PC-3 (cell line): ENCODE results near the gene MAB21L4. TPM values are rescaled to one million over a fixed set of nuclear protein-coding genes. Genes with fewer than 3 reads are reported as not detected.

Source experiments
- ATAC-seq: fragments of 200-7000 bp; cut with Tn5 transposase; 2 replicates; pipeline ENCODE4 v1.9.1; 2020; ENCODE audit warnings: mild to moderate bottlenecking, moderate library complexity
- BruUV-seq: library from RNA; stranded (reverse); fragments of 400-500 nt; replicated peaks from 2 replicates; lab custom pipeline; 2021; lab: Mats Ljungman, UMichigan
- CTCF ChIA-PET: fragments of 300-600 bp; sonication (Branson Sonifier 250); formaldehyde crosslinking; loops from one replicate; lab custom pipeline; 2022; ENCODE audit warnings: antibody characterized with exemption; lab: Charles Lee
- POLR2A ChIA-PET: fragments of 300-600 bp; sonication (Branson Sonifier 250); formaldehyde crosslinking; loops from one replicate; lab custom pipeline; 2022; ENCODE audit warnings: antibody characterized with exemption; ENCODE audit not compliant: unreplicated experiment; lab: Charles Lee
- DNase-seq: peaks from one replicate; pipeline ENCODE4 v3.0.0-alpha.2; 2015
- H2AFZ ChIP-seq: fragments of 300-600 bp; sonication (generic); 2 replicates; pipeline ENCODE4 v1.6.0; 2016; ENCODE audit warnings: antibody characterized with exemption, low read length
- H3F3A ChIP-seq: fragments of 300-600 bp; sonication (generic); one replicate; pipeline ENCODE4 v1.6.0; 2017; ENCODE audit warnings: antibody characterized with exemption, low read length, control low read depth, mild to moderate bottlenecking; ENCODE audit not compliant: unreplicated experiment
- H3K27ac ChIP-seq: fragments of 300-600 bp; sonication (generic); 2 replicates; pipeline ENCODE4 v1.5.1; 2016; ENCODE audit warnings: mild to moderate bottlenecking, low read length
- H3K27me3 ChIP-seq: fragments of 300-600 bp; sonication (generic); 2 replicates; pipeline ENCODE4 v1.6.1; 2016; ENCODE audit warnings: low read length, mixed read lengths
- H3K36me3 ChIP-seq: fragments of 300-600 bp; sonication (generic); 2 replicates; pipeline ENCODE4 v1.6.1; 2016; ENCODE audit warnings: low read depth, mixed run types, low read length, mixed read lengths
- H3K4me1 ChIP-seq: fragments of 300-600 bp; sonication (generic); 2 replicates; pipeline ENCODE4 v1.5.1; 2016; ENCODE audit warnings: low read length; ENCODE audit not compliant: insufficient read depth
- H3K4me2 ChIP-seq: fragments of 300-600 bp; sonication (generic); 2 replicates; pipeline ENCODE4 v1.6.0; 2016; ENCODE audit warnings: low read length
- H3K4me3 ChIP-seq: fragments of 300-600 bp; sonication (generic); 2 replicates; pipeline ENCODE4 v1.5.1; 2016; ENCODE audit warnings: mild to moderate bottlenecking, low read length, mixed read lengths
- H3K79me2 ChIP-seq: fragments of 300-600 bp; sonication (generic); 2 replicates; pipeline ENCODE4 v1.6.1; 2017; ENCODE audit warnings: low read length, mixed read lengths
- H3K9ac ChIP-seq: fragments of 300-600 bp; sonication (generic); 2 replicates; pipeline ENCODE4 v1.6.0; 2016; ENCODE audit warnings: mild to moderate bottlenecking, low read length
- H3K9me2 ChIP-seq: fragments of 300-600 bp; sonication (generic); replicated peaks from 2 replicates; pipeline ENCODE4 v1.6.1; 2016; ENCODE audit warnings: mixed run types, low read length, mixed read lengths
- H3K9me3 ChIP-seq: fragments of 300-600 bp; sonication (generic); 2 replicates; pipeline ENCODE4 v1.6.1; 2016; ENCODE audit warnings: low read length, mixed read lengths
- H4K20me1 ChIP-seq: fragments of 300-600 bp; sonication (generic); 2 replicates; pipeline ENCODE4 v1.6.1; 2016; ENCODE audit warnings: low read length, mixed read lengths
- CTCF ChIP-seq: fragments of 300-600 bp; sonication (generic); conservative IDR thresholded peaks from 2 replicates; pipeline ENCODE4 v1.5.1; 2017; ENCODE audit warnings: antibody characterized with exemption, low read depth, mild to moderate bottlenecking, low read length
- EZH2 ChIP-seq: fragments of 300-600 bp; sonication (generic); IDR thresholded peaks from one replicate; pipeline ENCODE4 v1.6.1; 2017; ENCODE audit warnings: antibody characterized with exemption, mild to moderate bottlenecking, low read length; ENCODE audit not compliant: unreplicated experiment
- EZH2phosphoT487 ChIP-seq: fragments of 300-600 bp; sonication (generic); IDR thresholded peaks from 2 replicates; pipeline ENCODE4 v1.6.1; 2018; ENCODE audit warnings: mild to moderate bottlenecking, antibody characterized with exemption, low read length, borderline replicate concordance
- intact Hi-C: fragments of 100-400 bp; cut with micrococcal nuclease; formaldehyde crosslinking; loops from 2 replicates; pipeline ENCODE4 v1.9.0; 2023
- total RNA-seq: library from RNA; depleted of rRNA; stranded (reverse); fragments of >200 nt; gene quantifications from 2 replicates; pipeline ENCODE4 v1.2.3, GENCODE V29; 2014

The MAB21L4 gene
- total RNA-seq, 1 experiment from 2014 or later: 1.0 TPM

DNA sequence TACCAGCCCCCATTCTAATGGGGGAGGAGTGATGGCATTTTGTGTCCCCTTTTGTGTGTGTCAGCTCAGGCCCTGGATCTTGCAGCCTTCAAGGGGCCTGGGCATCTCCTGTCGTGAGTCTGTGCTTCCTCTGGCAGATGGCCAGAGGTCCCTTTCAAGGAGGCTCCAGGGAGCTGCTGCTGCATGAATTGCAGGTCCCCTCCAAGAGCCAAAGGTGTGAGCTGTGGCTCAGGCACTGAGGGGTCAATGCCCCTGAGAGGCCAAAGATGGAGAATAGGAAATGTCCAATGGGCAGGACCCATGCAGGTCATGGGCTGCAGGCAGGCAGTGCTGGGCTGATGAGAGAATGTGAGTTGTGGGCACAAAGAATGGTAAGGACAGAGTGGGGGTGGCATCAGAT is 10.4 kb downstream of the MAB21L4 start:
- Histone ChIP-seq H3K4me2 (no peak overlapping the region), H4K20me1 (no peaks in the 10 kb centered on the region), H3K9me3 (peaks cover 3% of the 10 kb centered on the region; the same call in 1 of the 2 replicates), H3K36me3 (no peaks in the 10 kb centered on the region), H3K9ac (no peak overlapping the region), H3K4me1 (no peaks in the 10 kb centered on the region), H3K27ac (no peak overlapping the region), H3K9me2 (no peaks in the 10 kb centered on the region), H3F3A (no peaks in the 10 kb centered on the region), H3K27me3 (peaks cover 15% of the 10 kb centered on the region; the same call in 1 of the 2 replicates), H2AFZ (no peak overlapping the region), H3K4me3 (no peak overlapping the region), H3K79me2 (no peaks in the 10 kb centered on the region)
- BruUV-seq: no TSS peak
- DNase-seq (no peak), ATAC-seq (no peak)
- no peak for TF ChIP-seq CTCF
- TF ChIP-seq EZH2: no peak
- no peak for TF ChIP-seq EZH2phosphoT487
- intact Hi-C loops: no loop called here
- ChIA-PET POLR2A (no interaction called here), CTCF (no interaction called here)

GRCh38 chr2:240884745-240885144 is 11.2 kb downstream of the MAB21L4 start:
- Histone ChIP-seq H3K4me2 (no peak overlapping the region), H3K4me3 (no peak overlapping the region), H3K79me2 (no peaks in the 10 kb centered on the region), H3K27ac (no peak overlapping the region), H3F3A (no peaks in the 10 kb centered on the region), H4K20me1 (no peaks in the 10 kb centered on the region), H3K9ac (no peak overlapping the region), H3K27me3 (peaks cover 15% of the 10 kb centered on the region; the same call in 1 of the 2 replicates), H3K4me1 (no peaks in the 10 kb centered on the region), H3K36me3 (no peaks in the 10 kb centered on the region), H2AFZ (no peak overlapping the region), H3K9me3 (peaks cover 3% of the 10 kb centered on the region; the same call in 1 of the 2 replicates), H3K9me2 (no peaks in the 10 kb centered on the region)
- intact Hi-C loops: no loop called here
- CTCF ChIA-PET: no interaction called here
- TF ChIP-seq EZH2phosphoT487: no peak
- no peak for TF ChIP-seq CTCF
- TF ChIP-seq EZH2: no peak
- no peak for ATAC-seq
- POLR2A ChIA-PET: no interaction called here
- no peak for DNase-seq
- no TSS peak for BruUV-seq

- ATAC-seq (no peak), DNase-seq (no peak)
- peaks cover 15% of the 10 kb centered on the region; the same call in 1 of the 2 replicates for H3K27me3 ChIP-seq
- no peaks in the 10 kb centered on the region for H3K4me1 ChIP-seq
- no peaks in the 10 kb centered on the region for H3K36me3 ChIP-seq
- peaks cover 3% of the 10 kb centered on the region; the same call in 1 of the 2 replicates for H3K9me3 ChIP-seq
- H4K20me1 ChIP-seq: no peaks in the 10 kb centered on the region
- no peak for TF ChIP-seq EZH2
- no peak for TF ChIP-seq EZH2phosphoT487
- no peak for TF ChIP-seq CTCF
- ChIA-PET POLR2A (no interaction called here), CTCF (no interaction called here)
- H2AFZ ChIP-seq: no peak overlapping the region
- H3K9ac ChIP-seq: no peak overlapping the region
- no peak overlapping the region for H3K27ac ChIP-seq
- no peaks in the 10 kb centered on the region for H3K9me2 ChIP-seq
- no TSS peak for BruUV-seq
- no peak overlapping the region for H3K4me2 ChIP-seq
- intact Hi-C loops: no loop called here
- H3K4me3 ChIP-seq: no peak overlapping the region
- no peaks in the 10 kb centered on the region for H3K79me2 ChIP-seq
- no peaks in the 10 kb centered on the region for H3F3A ChIP-seq
Observed at GRCh38 chr2:240884221-240884620, 11.7 kb downstream of the MAB21L4 start.
